DND-41 (cell line): Measurements from ENCODE around the gene TTLL11.

ENCODE experiments used
- ATAC-seq: fragments of 200-7000 bp; cut with Tn5 transposase; 3 replicates; pipeline ENCODE4 v1.9.1; 2021; ENCODE audit warnings: low read depth; ENCODE audit not compliant: insufficient read depth
- DNase-seq: peaks from one replicate; pipeline ENCODE4 v3.0.0-alpha.2; 2020
- H2AFZ ChIP-seq: 2 replicates; pipeline ENCODE4 v1.6.0; 2012; ENCODE audit warnings: low read depth, low read length
- H3K27ac ChIP-seq: 2 replicates; pipeline ENCODE4 v1.5.1; 2012; ENCODE audit warnings: low read length, inconsistent platforms
- H3K27me3 ChIP-seq: fragments of 200-600 bp; sonication (generic); 2 replicates; pipeline ENCODE4 v1.6.0; 2012; ENCODE audit warnings: low read length, mild to moderate bottlenecking, inconsistent platforms; ENCODE audit not compliant: insufficient read depth, poor library complexity
- H3K36me3 ChIP-seq: 2 replicates; pipeline ENCODE4 v1.5.1; 2012; ENCODE audit warnings: low read length, inconsistent platforms; ENCODE audit not compliant: insufficient read depth
- H3K4me1 ChIP-seq: 2 replicates; pipeline ENCODE4 v1.5.1; 2012; ENCODE audit warnings: mild to moderate bottlenecking, low read length; ENCODE audit not compliant: insufficient read depth
- H3K4me2 ChIP-seq: 2 replicates; pipeline ENCODE4 v1.6.0; 2012; ENCODE audit warnings: mild to moderate bottlenecking, moderate library complexity, low read length, inconsistent platforms; ENCODE audit not compliant: insufficient read depth
- H3K4me3 ChIP-seq, 2 experiments: fragments of 200-600 bp in 1 of 2; shearing (Covaris generic) in 1 of 2; 2 replicates each; pipeline ENCODE4 v1.5.1; 2012 to 2016; ENCODE audit warnings: inconsistent platforms in 2 of 2, low read length in 2 of 2, mild to moderate bottlenecking in 2 of 2, low read depth in 1 of 2, moderate library complexity in 1 of 2
- H3K79me2 ChIP-seq: 2 replicates; pipeline ENCODE4 v1.6.0; 2012; ENCODE audit warnings: low read length, inconsistent platforms; ENCODE audit not compliant: insufficient read depth
- H3K9ac ChIP-seq: 2 replicates; pipeline ENCODE4 v1.6.0; 2012; ENCODE audit warnings: low read depth, mild to moderate bottlenecking, inconsistent platforms, low read length, moderate library complexity
- H3K9me3 ChIP-seq: 2 replicates; pipeline ENCODE4 v1.5.1; 2012; ENCODE audit warnings: low read length, moderate library complexity, mild to moderate bottlenecking, inconsistent platforms; ENCODE audit not compliant: insufficient read depth, severe bottlenecking
- H4K20me1 ChIP-seq: 2 replicates; pipeline ENCODE4 v1.6.0; 2012; ENCODE audit warnings: low read length; ENCODE audit not compliant: insufficient read depth
- CTCF ChIP-seq: IDR thresholded peaks from 2 replicates; pipeline ENCODE4 v1.5.1; 2012; ENCODE audit warnings: borderline replicate concordance, low read length, moderate library complexity, mild to moderate bottlenecking; ENCODE audit not compliant: poor library complexity, severe bottlenecking; ENCODE audit errors: extremely low read depth
- EZH2 ChIP-seq: IDR thresholded peaks from 3 replicates; pipeline ENCODE4 v1.6.1; 2012; ENCODE audit warnings: borderline replicate concordance, low read depth, mild to moderate bottlenecking, moderate library complexity, low read length, inconsistent platforms; ENCODE audit not compliant: severe bottlenecking

The TTLL11 gene

GRCh38 chr9:121818841-121819427, 274.2 kb downstream of the TTLL11 start:
- Histone ChIP-seq H2AFZ (no peak overlapping the region), H3K4me3 (no peak overlapping the region), H3K27ac (no peak overlapping the region), H3K4me1 (no peaks in the 10 kb centered on the region), H3K4me2 (no peak overlapping the region), H3K9me3 (no peaks in the 10 kb centered on the region), H3K79me2 (no peaks in the 10 kb centered on the region), H3K36me3 (no peaks in the 10 kb centered on the region), H4K20me1 (no peaks in the 10 kb centered on the region), H3K9ac (no peak overlapping the region), H3K27me3 (no peaks in the 10 kb centered on the region)
- ATAC-seq (no peak), DNase-seq (no peak)
- TF ChIP-seq CTCF, result no peak
- TF ChIP-seq EZH2, result no peak

- TF ChIP-seq CTCF, result no peak
- TF ChIP-seq EZH2, result no peak
- Histone ChIP-seq H3K27me3 (no peaks in the 10 kb centered on the region), H3K27ac (no peak overlapping the region), H3K36me3 (no peaks in the 10 kb centered on the region), H3K9me3 (no peaks in the 10 kb centered on the region), H3K4me1 (no peaks in the 10 kb centered on the region), H3K4me2 (no peak overlapping the region), H3K9ac (no peak overlapping the region), H3K4me3 (no peak overlapping the region), H3K79me2 (no peaks in the 10 kb centered on the region), H4K20me1 (no peaks in the 10 kb centered on the region), H2AFZ (no peak overlapping the region)
- ATAC-seq (no peak), DNase-seq (no peak)
These were observed 275.0 kb downstream of the TTLL11 start for GRCh38 chr9:121818016-121818661.

- Histone ChIP-seq H3K27me3 (no peaks in the 10 kb centered on the region), H4K20me1 (no peaks in the 10 kb centered on the region), H3K79me2 (no peaks in the 10 kb centered on the region), H3K9ac (no peak overlapping the region), H3K4me2 (no peak overlapping the region), H2AFZ (no peak overlapping the region), H3K4me3 (no peak overlapping the region), H3K4me1 (no peaks in the 10 kb centered on the region), H3K9me3 (no peaks in the 10 kb centered on the region), H3K27ac (no peak overlapping the region), H3K36me3 (no peaks in the 10 kb centered on the region)
- TF ChIP-seq EZH2 (no peak), CTCF (no peak)
- ATAC-seq (no peak), DNase-seq (no peak)
These were observed 275.6 kb downstream of the TTLL11 start for GRCh38 chr9:121817476-121817875.
